PC-3 (cell line): Measurements from ENCODE around the gene PEX14.

Experiments used
- EZH2phosphoT487 ChIP-seq: fragments of 300-600 bp; sonication (generic); IDR thresholded peaks from 2 replicates; pipeline ENCODE4 v1.6.1; 2018; ENCODE audit warnings: mild to moderate bottlenecking, antibody characterized with exemption, low read length, borderline replicate concordance
- TF ChIP-seq, protein P1 (sequence below): fragments of 300-600 bp; sonication (generic); conservative IDR thresholded peaks from 2 replicates; pipeline ENCODE4 v1.5.1; 2017; ENCODE audit warnings: antibody characterized with exemption, low read depth, mild to moderate bottlenecking, low read length

DNA sequence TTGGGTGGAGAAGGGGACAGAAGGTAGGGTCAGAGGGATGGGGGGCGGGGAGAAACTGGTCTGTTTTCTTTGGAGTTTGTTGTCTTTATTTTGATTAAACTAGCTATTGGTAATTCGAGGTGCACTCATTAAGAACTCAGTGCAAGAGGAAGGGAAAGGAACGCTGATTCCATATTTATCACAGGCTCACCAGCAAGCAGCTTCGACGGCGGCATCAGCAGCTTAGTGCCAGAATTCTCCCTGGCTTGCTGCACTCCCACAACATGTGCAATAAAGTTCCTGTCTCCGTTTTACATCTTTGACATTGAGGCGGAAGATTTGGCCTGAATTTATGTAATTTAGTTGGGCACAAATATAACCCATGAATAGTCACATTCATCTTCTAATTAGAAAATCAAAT, 57.6 kb downstream of the PEX14 start:
- TF ChIP-seq, protein P1, sequence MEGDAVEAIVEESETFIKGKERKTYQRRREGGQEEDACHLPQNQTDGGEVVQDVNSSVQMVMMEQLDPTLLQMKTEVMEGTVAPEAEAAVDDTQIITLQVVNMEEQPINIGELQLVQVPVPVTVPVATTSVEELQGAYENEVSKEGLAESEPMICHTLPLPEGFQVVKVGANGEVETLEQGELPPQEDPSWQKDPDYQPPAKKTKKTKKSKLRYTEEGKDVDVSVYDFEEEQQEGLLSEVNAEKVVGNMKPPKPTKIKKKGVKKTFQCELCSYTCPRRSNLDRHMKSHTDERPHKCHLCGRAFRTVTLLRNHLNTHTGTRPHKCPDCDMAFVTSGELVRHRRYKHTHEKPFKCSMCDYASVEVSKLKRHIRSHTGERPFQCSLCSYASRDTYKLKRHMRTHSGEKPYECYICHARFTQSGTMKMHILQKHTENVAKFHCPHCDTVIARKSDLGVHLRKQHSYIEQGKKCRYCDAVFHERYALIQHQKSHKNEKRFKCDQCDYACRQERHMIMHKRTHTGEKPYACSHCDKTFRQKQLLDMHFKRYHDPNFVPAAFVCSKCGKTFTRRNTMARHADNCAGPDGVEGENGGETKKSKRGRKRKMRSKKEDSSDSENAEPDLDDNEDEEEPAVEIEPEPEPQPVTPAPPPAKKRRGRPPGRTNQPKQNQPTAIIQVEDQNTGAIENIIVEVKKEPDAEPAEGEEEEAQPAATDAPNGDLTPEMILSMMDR = no peak
- TF ChIP-seq EZH2phosphoT487 = no peak
